KMS-11 (cell line): ENCODE measurements around the gene PRG2.

Experiments used
- H2AFZ ChIP-seq: fragments of 200-600 bp; sonication (generic); 2 replicates; pipeline ENCODE4 v1.6.1; 2016; ENCODE audit warnings: antibody characterized with exemption, mixed run types, low read depth
- H3K27ac ChIP-seq: fragments of 200-600 bp; sonication (generic); 2 replicates; pipeline ENCODE4 v1.6.1; 2016; ENCODE audit warnings: mild to moderate bottlenecking, mixed run types
- H3K27me3 ChIP-seq: fragments of 200-600 bp; sonication (generic); 2 replicates; pipeline ENCODE4 v1.6.1; 2017; ENCODE audit warnings: mild to moderate bottlenecking, low read depth, mixed run types, moderate library complexity; ENCODE audit not compliant: insufficient read depth
- H3K36me3 ChIP-seq: fragments of 200-600 bp; sonication (generic); 2 replicates; pipeline ENCODE4 v1.6.1; 2017; ENCODE audit warnings: mild to moderate bottlenecking, mixed run types; ENCODE audit not compliant: insufficient read depth
- H3K4me1 ChIP-seq: fragments of 200-600 bp; sonication (generic); 2 replicates; pipeline ENCODE4 v1.6.1; 2016; ENCODE audit warnings: mild to moderate bottlenecking, low read depth, mixed run types; ENCODE audit not compliant: poor library complexity, severe bottlenecking
- H3K4me2 ChIP-seq: fragments of 200-600 bp; sonication (generic); 2 replicates; pipeline ENCODE4 v1.7.0; 2016; ENCODE audit warnings: mild to moderate bottlenecking, mixed run types
- H3K4me3 ChIP-seq: fragments of 200-600 bp; sonication (generic); IDR thresholded peaks from 2 replicates; pipeline ENCODE4 v1.6.1; 2017; ENCODE audit warnings: low read depth, low read length, mixed read lengths; ENCODE audit not compliant: insufficient read depth
- H3K79me2 ChIP-seq: fragments of 200-600 bp; sonication (generic); 2 replicates; pipeline ENCODE4 v1.6.1; 2016; ENCODE audit warnings: low read depth, mixed run types; ENCODE audit not compliant: insufficient read depth
- H3K9ac ChIP-seq: fragments of 200-600 bp; sonication (generic); 2 replicates; pipeline ENCODE4 v1.6.1; 2016; ENCODE audit warnings: mild to moderate bottlenecking, mixed run types
- H4K20me1 ChIP-seq: fragments of 200-600 bp; sonication (generic); 2 replicates; pipeline ENCODE4 v1.6.1; 2016; ENCODE audit warnings: mild to moderate bottlenecking, mixed run types; ENCODE audit not compliant: insufficient read depth
- CTCF ChIP-seq: fragments of 200-600 bp; sonication (generic); conservative IDR thresholded peaks from 2 replicates; pipeline ENCODE4 v1.6.1; 2017; ENCODE audit warnings: low read depth, mild to moderate bottlenecking, antibody characterized with exemption, low read length, moderate library complexity, mixed read lengths

PRG2 gene

GRCh38 chr11:57386178-57386940 is 4.1 kb downstream of the PRG2 start:
- Histone ChIP-seq H3K27me3 (no peaks in the 10 kb centered on the region), H3K36me3 (no peaks in the 10 kb centered on the region), H3K4me1 (no peaks in the 10 kb centered on the region), H3K4me2 (no peak overlapping the region), H3K9ac (no peak overlapping the region), H2AFZ (no peak overlapping the region), H3K4me3 (no peak overlapping the region), H3K79me2 (no peaks in the 10 kb centered on the region), H4K20me1 (no peaks in the 10 kb centered on the region), H3K27ac (no peak overlapping the region)
- no peak for TF ChIP-seq CTCF

- Histone ChIP-seq H3K4me1 (no peaks in the 10 kb centered on the region), H4K20me1 (no peaks in the 10 kb centered on the region), H3K27ac (no peak within 1 kb of the TSS), H3K27me3 (no peaks in the 10 kb centered on the region), H2AFZ (no peak within 1 kb of the TSS), H3K4me2 (no peak within 1 kb of the TSS), H3K9ac (no peak within 1 kb of the TSS), H3K79me2 (no peaks in the 10 kb centered on the region), H3K4me3 (no peak within 1 kb of the TSS), H3K36me3 (no peaks in the 10 kb centered on the region)
- no peak for TF ChIP-seq CTCF
Observed at GRCh38 chr11:57380975-57381374, 9.5 kb downstream of the PRG2 start, which contains the start of gene PRG3. Gene PRG3 (minus strand): TSS chr11:57381150. CDS start chr11:57380708, 442 bp downstream.

- Histone ChIP-seq H3K4me3 (no peak overlapping the region), H3K4me1 (no peaks in the 10 kb centered on the region), H3K9ac (no peak overlapping the region), H3K4me2 (no peak overlapping the region), H3K27ac (no peak overlapping the region), H3K36me3 (no peaks in the 10 kb centered on the region), H3K27me3 (no peaks in the 10 kb centered on the region), H4K20me1 (no peaks in the 10 kb centered on the region), H3K79me2 (no peaks in the 10 kb centered on the region), H2AFZ (no peak overlapping the region)
- TF ChIP-seq CTCF: no peak
Observed at GRCh38 chr11:57379732-57380131, 10.7 kb downstream of the PRG2 start.

GRCh38 chr11:57378186-57378585 is 12.3 kb downstream of the PRG2 start:
- TF ChIP-seq CTCF: no peak

More at GRCh38 chr11:57378186-57378585, 12.3 kb downstream of the PRG2 start:
- no peak overlapping the region for H3K4me3 ChIP-seq
- H3K79me2 ChIP-seq: no peaks in the 10 kb centered on the region
- H4K20me1 ChIP-seq: no peaks in the 10 kb centered on the region
- H3K27ac ChIP-seq: no peak overlapping the region
- no peaks in the 10 kb centered on the region for H3K4me1 ChIP-seq
- H2AFZ ChIP-seq: no peak overlapping the region
- H3K36me3 ChIP-seq: no peaks in the 10 kb centered on the region
- H3K27me3 ChIP-seq: no peaks in the 10 kb centered on the region
- H3K4me2 ChIP-seq: no peak overlapping the region
- H3K9ac ChIP-seq: no peak overlapping the region
